ENCODE results near the gene OR6C70. TPM values are rescaled to one million over a fixed set of nuclear protein-coding genes. Genes with fewer than 3 reads are reported as not detected.
"Not testable (repeated sequence)": the region's sequence is repeated elsewhere in the genome, so short reads cannot be mapped to it uniquely, and the experiment has no call there.

Gene OR6C70
- total RNA-seq, 1 donor from 2014 or later, result not detected

DNA sequence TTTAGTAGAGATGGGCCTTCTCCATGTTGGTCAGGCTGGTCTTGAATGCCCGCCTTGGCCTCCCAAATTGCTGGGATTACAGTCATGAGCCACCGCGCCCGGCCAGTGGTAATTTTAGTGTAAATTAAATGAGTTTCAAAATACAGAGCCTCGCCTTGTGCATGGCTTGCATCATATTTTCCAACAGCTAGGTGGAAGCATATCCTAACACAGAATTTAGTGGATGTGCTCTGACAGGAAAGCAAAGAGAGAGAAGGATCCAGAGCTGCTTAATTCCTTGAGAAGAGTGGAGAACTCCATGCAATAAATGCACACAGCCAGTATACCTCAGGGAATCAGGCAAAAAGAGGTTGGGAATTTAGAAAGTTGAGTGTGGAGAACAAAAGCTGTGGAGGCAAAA lies 23.6 kb downstream of the OR6C70 start:
- no peaks in the 10 kb centered on the region for H3K4me1 Mint-ChIP-seq
- H3K9me3 Mint-ChIP-seq, result no peaks in the 10 kb centered on the region
- no peaks in the 10 kb centered on the region for H3K36me3 Mint-ChIP-seq (ENCODE audit: low read depth)
- DNase-seq, result no peak
- H3K27ac Mint-ChIP-seq, result no peak overlapping the region
- no peak overlapping the region for H3K4me3 Mint-ChIP-seq
- peaks cover 5% of the 10 kb centered on the region for H3K27me3 Mint-ChIP-seq
- intact Hi-C loops (cut with micrococcal nuclease), result no loop called here

DNA sequence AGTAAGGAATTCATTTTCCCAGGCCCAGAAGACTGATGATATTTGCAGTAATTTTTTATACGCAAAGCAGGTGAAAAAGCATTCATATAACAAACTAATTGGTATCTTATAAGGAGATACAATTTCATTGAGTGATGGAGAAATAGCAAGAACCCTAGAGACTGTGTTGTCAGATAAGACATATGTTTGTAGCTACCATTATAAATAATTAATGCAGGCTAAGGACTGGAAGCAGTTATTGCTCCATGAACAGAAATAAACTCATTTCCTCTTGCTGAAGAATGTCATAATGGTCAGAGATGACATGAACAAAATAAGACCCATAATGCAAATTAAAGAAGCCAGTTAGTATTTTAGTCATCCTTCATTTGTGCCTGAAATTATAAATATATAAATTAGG lies 24.6 kb downstream of the OR6C70 start:
- Mint-ChIP-seq H3K27me3 (peaks cover 5% of the 10 kb centered on the region), H3K27ac (no peak overlapping the region), H3K9me3 (no peaks in the 10 kb centered on the region), H3K4me1 (no peaks in the 10 kb centered on the region), H3K36me3 (ENCODE audit: low read depth) (no peaks in the 10 kb centered on the region), H3K4me3 (no peak overlapping the region)
- no peak for DNase-seq
- intact Hi-C loops (cut with micrococcal nuclease), result no loop called here

DNA sequence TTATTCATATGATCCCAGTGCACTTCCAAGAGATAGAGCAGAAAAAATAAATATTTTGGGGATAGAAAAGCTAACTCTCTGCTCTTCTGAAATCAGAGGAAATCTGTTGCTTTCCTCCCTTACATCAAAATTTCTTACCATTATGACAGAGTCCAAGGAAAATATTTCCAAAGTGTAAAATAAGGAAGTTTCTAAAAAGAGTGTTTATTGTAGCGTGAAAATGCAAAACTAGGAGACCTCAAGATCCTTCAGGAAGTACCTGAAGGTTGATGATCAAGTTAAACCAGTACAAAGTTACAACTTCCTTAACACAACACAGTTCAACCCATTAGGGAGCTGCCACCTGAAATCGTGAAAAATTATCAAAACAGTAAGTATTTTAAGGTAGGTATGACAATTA lies 26.2 kb downstream of the OR6C70 start, which contains the start of gene OR6C2:
Gene OR6C2 (plus strand): TSS at position 301 of the 400 bp plus-strand sequence. CDS start 8,138 bp downstream, outside the sequence.
- no peaks in the 10 kb centered on the region for H3K9me3 Mint-ChIP-seq
- H3K36me3 Mint-ChIP-seq (ENCODE audit: low read depth), result no peaks in the 10 kb centered on the region
- H3K4me3 Mint-ChIP-seq, result no peak within 1 kb of the TSS
- no peak within 1 kb of the TSS for H3K27ac Mint-ChIP-seq
- DNase-seq, result no peak
- H3K27me3 Mint-ChIP-seq, result peaks cover 5% of the 10 kb centered on the region
- H3K4me1 Mint-ChIP-seq, result no peaks in the 10 kb centered on the region
- intact Hi-C loops (cut with micrococcal nuclease), result no loop called here

DNA sequence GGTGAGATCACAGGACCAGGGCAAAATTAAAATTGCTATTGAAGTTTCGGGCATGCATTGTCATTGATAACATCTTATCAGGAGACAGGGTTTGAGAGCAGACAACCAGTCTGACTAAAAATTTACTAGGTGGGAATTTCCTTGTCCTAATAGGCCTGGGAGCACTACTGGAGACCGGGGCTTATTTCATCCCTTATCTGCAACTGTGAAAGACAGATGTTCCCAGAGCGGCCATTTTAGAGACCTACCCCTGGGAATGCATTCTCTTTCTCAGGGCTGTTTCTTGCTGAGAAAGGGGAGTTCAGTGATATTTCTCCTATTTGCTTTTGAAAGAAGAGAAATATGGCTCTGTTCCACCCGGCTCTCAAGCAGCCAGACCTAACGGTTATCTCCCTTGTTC lies 28.7 kb downstream of the OR6C70 start:
- H3K27me3 Mint-ChIP-seq; H3K4me1 Mint-ChIP-seq; H3K27ac Mint-ChIP-seq; H3K36me3 Mint-ChIP-seq (ENCODE audit: low read depth); DNase-seq; H3K4me3 Mint-ChIP-seq; intact Hi-C loops (cut with micrococcal nuclease); H3K9me3 Mint-ChIP-seq: not testable (repeated sequence)

DNA sequence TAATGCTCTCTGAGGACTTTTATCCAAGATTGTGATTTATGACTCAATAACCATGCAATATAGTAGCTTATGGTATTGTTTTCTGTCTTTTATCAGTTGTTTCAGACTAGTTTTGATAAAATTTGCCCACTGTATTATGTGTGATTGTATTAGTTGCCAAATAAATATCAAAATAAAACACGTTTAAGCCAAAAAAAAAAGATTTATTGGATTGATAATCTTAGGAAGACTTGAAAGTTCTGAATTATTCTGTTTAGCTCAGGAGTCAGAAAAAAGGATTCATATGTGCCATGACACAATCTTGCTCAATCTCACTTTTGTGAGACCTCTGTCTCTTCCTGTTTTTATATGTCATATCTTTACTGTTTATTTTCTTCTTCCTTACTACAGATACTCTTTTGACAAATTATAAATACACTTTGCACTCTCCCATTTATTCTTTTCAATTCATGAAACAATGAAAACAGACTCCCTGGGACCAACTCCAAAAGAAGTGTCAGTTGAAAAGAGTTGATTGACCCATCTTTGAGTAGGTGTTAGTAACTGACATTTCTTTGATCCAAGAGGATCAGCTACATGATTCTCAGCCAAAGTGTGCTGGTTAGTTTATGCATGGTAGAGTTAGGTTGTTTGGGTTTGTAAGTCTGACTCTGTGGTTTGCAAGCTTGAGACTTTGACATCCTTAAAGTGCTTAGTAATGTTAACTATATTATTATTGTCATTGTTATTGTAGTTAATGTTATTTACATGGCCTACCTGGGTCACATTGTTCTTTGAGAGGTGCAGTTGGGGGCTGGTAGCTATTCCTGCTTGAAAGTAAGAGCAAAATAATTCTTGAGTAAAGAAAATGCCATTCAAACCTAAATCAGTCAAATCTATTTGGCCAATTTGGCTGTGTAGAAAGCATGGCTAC lies 41.4 kb downstream of the OR6C70 start:
- no peak for DNase-seq
- no peaks in the 10 kb centered on the region for H3K36me3 Mint-ChIP-seq (ENCODE audit: low read depth)
- H3K9me3 Mint-ChIP-seq, result no peaks in the 10 kb centered on the region
- no peak overlapping the region for H3K4me3 Mint-ChIP-seq
- peaks cover 6% of the 10 kb centered on the region for H3K27me3 Mint-ChIP-seq
- H3K27ac Mint-ChIP-seq, result no peak overlapping the region
- intact Hi-C loops (cut with micrococcal nuclease), result no loop called here
- no peaks in the 10 kb centered on the region for H3K4me1 Mint-ChIP-seq

DNA sequence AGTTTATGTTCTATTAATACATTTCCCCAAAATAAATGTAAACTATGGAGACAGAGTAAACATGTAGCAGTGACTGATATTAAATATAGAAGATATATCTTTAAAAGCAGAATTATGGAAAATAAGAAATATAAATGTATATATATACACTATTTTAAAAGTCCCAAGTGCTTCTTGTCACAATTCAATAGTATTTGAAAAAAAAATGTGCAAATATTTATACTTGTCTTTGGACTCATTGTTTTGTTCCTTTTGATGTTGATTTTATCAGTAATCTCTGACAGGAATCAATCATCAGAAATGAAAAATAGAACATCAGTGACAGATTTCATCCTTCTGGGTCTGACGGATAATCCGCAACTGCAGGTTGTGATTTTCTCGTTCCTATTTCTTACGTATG lies 44.0 kb downstream of the OR6C70 start, which contains the start of gene OR6C76:
Gene OR6C76 (plus strand): TSS at position 301 of the 400 bp plus-strand sequence. CDS start 0 bp downstream, at position 301.
- H3K4me1 Mint-ChIP-seq, result no peaks in the 10 kb centered on the region
- DNase-seq, result no peak
- H3K4me3 Mint-ChIP-seq, result no peak within 1 kb of the TSS
- H3K9me3 Mint-ChIP-seq, result no peaks in the 10 kb centered on the region
- intact Hi-C loops (cut with micrococcal nuclease), result no loop called here
- H3K27me3 Mint-ChIP-seq, result peaks cover 6% of the 10 kb centered on the region
- H3K36me3 Mint-ChIP-seq (ENCODE audit: low read depth), result no peaks in the 10 kb centered on the region
- H3K27ac Mint-ChIP-seq, result no peak within 1 kb of the TSS

DNA sequence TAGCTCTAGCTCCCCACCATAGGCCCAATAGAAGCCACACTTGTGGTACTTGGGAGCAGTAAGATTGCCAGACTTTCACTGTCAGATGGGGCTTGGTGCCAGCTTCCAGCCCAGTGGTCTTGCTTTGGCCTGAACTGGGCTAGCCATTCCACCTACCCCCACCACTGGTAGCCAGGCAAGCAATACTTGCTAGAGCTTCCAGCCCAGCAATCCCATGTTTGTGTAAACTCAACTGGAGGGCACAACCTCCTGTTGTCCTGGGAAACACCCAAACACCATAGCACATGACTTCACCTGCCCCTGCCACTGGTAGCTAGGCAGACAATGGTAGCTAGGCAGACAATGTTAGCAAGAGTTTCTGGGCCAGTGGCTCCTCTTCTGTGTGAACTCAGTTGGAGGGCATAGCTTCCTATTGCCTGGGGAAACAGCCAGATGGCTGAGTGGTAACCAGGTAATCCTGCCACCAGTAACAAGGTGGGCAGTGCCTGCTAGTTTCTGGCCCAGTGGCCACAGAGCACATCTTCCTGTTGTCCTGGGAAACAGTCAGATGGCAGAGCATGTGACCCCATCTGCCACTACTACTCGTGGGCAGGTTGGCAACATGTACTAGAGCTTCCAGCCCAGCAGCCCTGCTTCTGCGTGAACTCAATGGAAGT lies 49.5 kb downstream of the OR6C70 start:
- intact Hi-C loops (cut with micrococcal nuclease), result no loop called here
- Mint-ChIP-seq H3K9me3 (no peaks in the 10 kb centered on the region), H3K27ac (no peak overlapping the region), H3K4me1 (no peaks in the 10 kb centered on the region), H3K36me3 (ENCODE audit: low read depth) (no peaks in the 10 kb centered on the region), H3K27me3 (peaks cover 32% of the 10 kb centered on the region), H3K4me3 (no peak overlapping the region)
- DNase-seq, result no peak

Other genes with a start within 250 kb of the OR6C70 start
- not detected in 2 replicates for gene OR10A7, start 249.1 kb downstream of the OR6C70 start, total RNA-seq
- not detected in 2 replicates for gene OR6C74, start 225.5 kb downstream of the OR6C70 start, total RNA-seq
- not detected in 2 replicates for gene OR6C6, start 173.6 kb downstream of the OR6C70 start, total RNA-seq
- not detected in 2 replicates for gene OR6C1, start 155.8 kb downstream of the OR6C70 start, total RNA-seq
- not detected in 2 replicates for gene OR6C3, start 139.4 kb downstream of the OR6C70 start, total RNA-seq
- gene OR6C75, start 107.2 kb downstream of the OR6C70 start, total RNA-seq, result not detected in 2 replicates
- gene OR6C65, start 69.6 kb downstream of the OR6C70 start, total RNA-seq, result not detected in 2 replicates
- gene OR6C76, start 43.9 kb downstream of the OR6C70 start, total RNA-seq, result not detected in 2 replicates
- gene OR6C2, start 26.1 kb downstream of the OR6C70 start, total RNA-seq, result not detected in 2 replicates
- not detected in 2 replicates for gene OR6C68, start 22.2 kb upstream of the OR6C70 start, total RNA-seq
- not detected in 2 replicates for gene OR6C4, start 79.5 kb upstream of the OR6C70 start, total RNA-seq
- not detected in 2 replicates for gene OR2AP1, start 102.3 kb upstream of the OR6C70 start, total RNA-seq
- not detected in 2 replicates for gene OR10P1, start 166.8 kb upstream of the OR6C70 start, total RNA-seq
- gene ITGA7, start 237.8 kb upstream of the OR6C70 start, total RNA-seq, result 0.65 and 1.5 TPM in 2 replicates
- gene BLOC1S1, start 245.9 kb upstream of the OR6C70 start, total RNA-seq, result 62.7 and 64.8 TPM in 2 replicates